WTC11 (cell line): ENCODE results near the gene GOLPH3L. TPM values are rescaled to one million over a fixed set of nuclear protein-coding genes. Genes with fewer than 3 reads are reported as not detected.
"Not testable (repeated sequence)": the region's sequence is repeated elsewhere in the genome, so short reads cannot be mapped to it uniquely, and the experiment has no call there.

ENCODE experiments used
- ATAC-seq: fragments of 200-7000 bp; cut with Tn5 transposase; 2 replicates; pipeline ENCODE4 v1.10.0; 2021; ENCODE audit warnings: mild to moderate bottlenecking, moderate library complexity
- CTCF ChIA-PET: fragments of 300-600 bp; sonication (Branson Sonifier 250); formaldehyde crosslinking; loops from one replicate; lab custom pipeline; 2021; ENCODE audit warnings: antibody characterized with exemption; lab: Charles Lee
- POLR2A ChIA-PET: fragments of 350-600 bp; sonication (Branson Sonifier 250); formaldehyde crosslinking; loops from one replicate; lab custom pipeline; 2021; ENCODE audit warnings: antibody characterized with exemption; lab: Charles Lee
- DNase-seq: peaks from one replicate; pipeline ENCODE4 v3.0.0; 2021; ENCODE audit warnings: low spot score
- H3K27ac Mint-ChIP-seq: 2 replicates; pipeline ENCODE4 v1.8.0; 2021; ENCODE audit warnings: mixed read lengths
- H3K27me3 Mint-ChIP-seq: 2 replicates; pipeline ENCODE4 v1.8.0; 2021; ENCODE audit warnings: low read depth, mild to moderate bottlenecking, moderate library complexity, mixed read lengths
- H3K36me3 Mint-ChIP-seq: 2 replicates; pipeline ENCODE4 v1.8.0; 2021; ENCODE audit warnings: mixed read lengths
- H3K4me1 Mint-ChIP-seq: 2 replicates; pipeline ENCODE4 v1.8.0; 2022; ENCODE audit warnings: mixed read lengths
- H3K4me3 Mint-ChIP-seq: 2 replicates; pipeline ENCODE4 v1.8.0; 2021; ENCODE audit warnings: mild to moderate bottlenecking, moderate library complexity, mixed read lengths
- H3K9me3 Mint-ChIP-seq: 2 replicates; pipeline ENCODE4 v1.8.0; 2021; ENCODE audit warnings: mixed read lengths
- ELF4 ChIP-seq: sonication (generic); formaldehyde crosslinking; IDR thresholded peaks from 2 replicates; pipeline ENCODE4 v1.8.1; 2022; ENCODE audit warnings: low read depth, mild to moderate bottlenecking, moderate library complexity, missing genetic modification reagents
- ESRRA ChIP-seq: sonication (generic); formaldehyde crosslinking; IDR thresholded peaks from 2 replicates; pipeline ENCODE4 v1.8.1; 2022; ENCODE audit warnings: mild to moderate bottlenecking, missing genetic modification reagents, borderline replicate concordance
- GRHL2 ChIP-seq: fragments of 250-450 bp; sonication (Bioruptor Pico); IDR thresholded peaks from 2 replicates; pipeline ENCODE4 v1.8.0; 2022; ENCODE audit warnings: mild to moderate bottlenecking, moderate library complexity; ENCODE audit not compliant: insufficient replicate concordance, severe bottlenecking
- HMGA2 ChIP-seq: fragments of 250-450 bp; sonication (Bioruptor Pico); IDR thresholded peaks from 2 replicates; pipeline ENCODE4 v1.4.0; 2021; ENCODE audit warnings: mild to moderate bottlenecking, moderate library complexity
- MYBL2 ChIP-seq: sonication (generic); formaldehyde crosslinking; IDR thresholded peaks from 2 replicates; pipeline ENCODE4 v1.8.1; 2023; ENCODE audit warnings: mild to moderate bottlenecking, moderate library complexity, missing genetic modification reagents
- NFE2L1 ChIP-seq: sonication (generic); formaldehyde crosslinking; IDR thresholded peaks from 2 replicates; pipeline ENCODE4 v1.8.1; 2023; ENCODE audit warnings: missing genetic modification reagents
- NFYB ChIP-seq: sonication (generic); formaldehyde crosslinking; conservative IDR thresholded peaks from 2 replicates; pipeline ENCODE4 v1.8.0; 2022; ENCODE audit warnings: low read depth, missing genetic modification reagents
- RORB ChIP-seq: fragments of 250-450 bp; sonication (Bioruptor Pico); IDR thresholded peaks from 2 replicates; pipeline ENCODE4 v1.9.0; 2021; ENCODE audit warnings: mild to moderate bottlenecking
- SOX15 ChIP-seq: fragments of 250-450 bp; sonication (Bioruptor Pico); IDR thresholded peaks from 2 replicates; pipeline ENCODE4 v1.9.0; 2021; ENCODE audit warnings: mild to moderate bottlenecking
- TCF7 ChIP-seq: sonication (generic); formaldehyde crosslinking; IDR thresholded peaks from 2 replicates; pipeline ENCODE4 v1.8.0; 2022; ENCODE audit warnings: mild to moderate bottlenecking, low read depth, missing genetic modification reagents, moderate library complexity
- TEAD1 ChIP-seq: sonication (generic); formaldehyde crosslinking; IDR thresholded peaks from 2 replicates; pipeline ENCODE4 v1.8.0; 2022; ENCODE audit warnings: mild to moderate bottlenecking, missing genetic modification reagents
- USF1 ChIP-seq: sonication (generic); formaldehyde crosslinking; IDR thresholded peaks from 2 replicates; pipeline ENCODE4 v1.8.0; 2022; ENCODE audit warnings: mild to moderate bottlenecking, missing genetic modification reagents
- ZBTB21 ChIP-seq: sonication (generic); formaldehyde crosslinking; IDR thresholded peaks from 2 replicates; pipeline ENCODE4 v1.8.1; 2023; ENCODE audit warnings: mild to moderate bottlenecking, missing genetic modification reagents, borderline replicate concordance
- ZNF232 ChIP-seq: sonication (generic); formaldehyde crosslinking; IDR thresholded peaks from 2 replicates; pipeline ENCODE4 v1.8.0; 2022; ENCODE audit warnings: mild to moderate bottlenecking, missing genetic modification reagents
- ZNF416 ChIP-seq: fragments of 250-450 bp; sonication (Bioruptor Pico); IDR thresholded peaks from 2 replicates; pipeline ENCODE4 v1.9.0; 2021; ENCODE audit warnings: mild to moderate bottlenecking, inconsistent platforms
- ZSCAN18 ChIP-seq: fragments of 250-450 bp; sonication (Bioruptor Pico); IDR thresholded peaks from 2 replicates; pipeline ENCODE4 v2.1.2; 2022; ENCODE audit warnings: mild to moderate bottlenecking, moderate library complexity
- total RNA-seq: library from RNA; stranded (reverse); gene quantifications from 3 replicates; pipeline ENCODE4 v1.2.3, GENCODE V29; 2021
- TF ChIP-seq, protein P1 (sequence below): sonication (generic); formaldehyde crosslinking; IDR thresholded peaks from 2 replicates; pipeline ENCODE4 v1.8.1; 2022; ENCODE audit warnings: missing genetic modification reagents, borderline replicate concordance
- TF ChIP-seq, protein P2 (sequence below): fragments of 250-450 bp; sonication (Bioruptor Pico); IDR thresholded peaks from 2 replicates; pipeline ENCODE4 v1.9.0; 2021; ENCODE audit warnings: moderate library complexity, mild to moderate bottlenecking, inconsistent platforms, borderline replicate concordance

GOLPH3L gene
- total RNA-seq, 1 experiment from 2014 or later = 39.5 TPM

- H3K9me3 Mint-ChIP-seq, H3K27me3 Mint-ChIP-seq, H3K36me3 Mint-ChIP-seq, H3K4me3 Mint-ChIP-seq, DNase-seq, POLR2A ChIA-PET, ATAC-seq, H3K27ac Mint-ChIP-seq: not testable (repeated sequence)
- peaks cover 11% of the 10 kb centered on the region for H3K4me1 Mint-ChIP-seq
- CTCF ChIA-PET = interaction anchor here (1.1 kb wide), 1 partner anchor 12 kb away, joined by 3 read pairs; the partner anchor contains the start of gene GOLPH3L
These were observed 12.1 kb upstream of the GOLPH3L start for GRCh38 chr1:150709031-150709430.

- Mint-ChIP-seq H3K9me3 (no peaks in the 10 kb centered on the region), H3K36me3 (no peaks in the 10 kb centered on the region), H3K27ac (no peak overlapping the region), H3K4me1 (peaks cover 11% of the 10 kb centered on the region), H3K4me3 (no peak overlapping the region), H3K27me3 (no peaks in the 10 kb centered on the region)
- ChIA-PET POLR2A (no interaction called here), CTCF (interaction anchor here (1.1 kb wide), 1 partner anchor 11 kb away, joined by 3 read pairs; the partner anchor contains the start of gene GOLPH3L)
- ATAC-seq (no peak), DNase-seq (no peak)
- no peak for TF ChIP-seq RORB (CRISPR knock-in tag)
- TF ChIP-seq ZBTB21 (CRISPR knock-in tag) = no peak
- no peak for TF ChIP-seq GRHL2 (CRISPR knock-in tag)
These were observed 11.6 kb upstream of the GOLPH3L start for GRCh38 chr1:150708595-150708994.

DNA sequence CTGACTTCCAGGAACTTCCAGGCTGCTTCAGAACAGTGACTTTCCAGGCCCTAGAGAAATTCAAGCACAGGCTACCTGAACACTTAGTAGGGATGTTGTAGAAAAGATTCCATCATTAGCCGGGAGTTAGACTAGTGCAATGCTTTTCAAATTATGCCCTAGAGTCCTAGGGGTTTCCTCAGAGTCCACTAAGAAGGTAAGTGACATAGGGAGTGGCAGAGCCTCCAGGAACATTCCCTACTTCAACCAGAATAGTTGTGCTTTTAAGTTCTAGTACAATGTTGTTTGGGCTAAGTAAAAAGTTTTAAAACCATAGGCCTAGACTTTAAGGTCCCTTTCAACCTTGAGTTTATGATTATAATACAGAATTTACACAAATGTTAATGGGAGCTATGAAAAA, 9.1 kb upstream of the GOLPH3L start:
- Mint-ChIP-seq H3K4me3 (no peak overlapping the region), H3K27me3 (no peaks in the 10 kb centered on the region), H3K27ac (no peak overlapping the region), H3K4me1 (peaks cover 4% of the 10 kb centered on the region; the same call in 1 of the 2 replicates), H3K9me3 (no peaks in the 10 kb centered on the region), H3K36me3 (no peaks in the 10 kb centered on the region)
- no peak for DNase-seq
- ChIA-PET POLR2A (no interaction called here), CTCF (no interaction called here)
- ATAC-seq = no peak
- no peak for TF ChIP-seq ZNF416 (CRISPR knock-in tag)
- TF ChIP-seq ZNF232 (CRISPR knock-in tag) = no peak
- TF ChIP-seq HMGA2 (CRISPR knock-in tag) = no peak
- no peak for TF ChIP-seq ELF4
- no peak for TF ChIP-seq ZBTB21 (CRISPR knock-in tag)
- no peak for TF ChIP-seq TEAD1 (CRISPR knock-in tag)
- TF ChIP-seq MYBL2 (CRISPR knock-in tag) = no peak
- TF ChIP-seq, protein P1, sequence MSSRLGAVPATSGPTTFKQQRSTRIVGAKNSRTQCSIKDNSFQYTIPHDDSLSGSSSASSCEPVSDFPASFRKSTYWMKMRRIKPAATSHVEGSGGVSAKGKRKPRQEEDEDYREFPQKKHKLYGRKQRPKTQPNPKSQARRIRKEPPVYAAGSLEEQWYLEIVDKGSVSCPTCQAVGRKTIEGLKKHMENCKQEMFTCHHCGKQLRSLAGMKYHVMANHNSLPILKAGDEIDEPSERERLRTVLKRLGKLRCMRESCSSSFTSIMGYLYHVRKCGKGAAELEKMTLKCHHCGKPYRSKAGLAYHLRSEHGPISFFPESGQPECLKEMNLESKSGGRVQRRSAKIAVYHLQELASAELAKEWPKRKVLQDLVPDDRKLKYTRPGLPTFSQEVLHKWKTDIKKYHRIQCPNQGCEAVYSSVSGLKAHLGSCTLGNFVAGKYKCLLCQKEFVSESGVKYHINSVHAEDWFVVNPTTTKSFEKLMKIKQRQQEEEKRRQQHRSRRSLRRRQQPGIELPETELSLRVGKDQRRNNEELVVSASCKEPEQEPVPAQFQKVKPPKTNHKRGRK (CRISPR knock-in tag) = no peak
- TF ChIP-seq TCF7 (CRISPR knock-in tag) = no peak
- TF ChIP-seq NFYB (CRISPR knock-in tag) = no peak
- TF ChIP-seq NFE2L1 (CRISPR knock-in tag) = no peak
- TF ChIP-seq USF1 (CRISPR knock-in tag) = no peak
- no peak for TF ChIP-seq ESRRA
- no peak for TF ChIP-seq SOX15 (CRISPR knock-in tag)
- no peak for TF ChIP-seq ZSCAN18
- TF ChIP-seq, protein P2, sequence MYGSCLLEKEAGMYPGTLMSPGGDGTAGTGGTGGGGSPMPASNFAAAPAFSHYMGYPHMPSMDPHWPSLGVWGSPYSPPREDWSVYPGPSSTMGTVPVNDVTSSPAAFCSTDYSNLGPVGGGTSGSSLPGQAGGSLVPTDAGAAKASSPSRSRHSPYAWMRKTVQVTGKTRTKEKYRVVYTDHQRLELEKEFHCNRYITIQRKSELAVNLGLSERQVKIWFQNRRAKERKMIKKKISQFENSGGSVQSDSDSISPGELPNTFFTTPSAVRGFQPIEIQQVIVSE (CRISPR knock-in tag) = no peak
